GM08714 (cell line): ENCODE measurements around the gene RCL1.
"Not testable (repeated sequence)": the region's sequence is repeated elsewhere in the genome, so short reads cannot be mapped to it uniquely, and the experiment has no call there.

Source experiments
- H3K4me3 ChIP-seq: fragments of 200-500 bp; sonication (Bioruptor generic); 2 replicates; pipeline ENCODE4 v1.5.1; 2014; ENCODE audit warnings: mild to moderate bottlenecking, low read length, inconsistent platforms
- ZNF274 ChIP-seq: IDR thresholded peaks from 2 replicates; pipeline ENCODE4 v1.6.1; 2012; ENCODE audit warnings: mild to moderate bottlenecking, low read depth, low read length

The RCL1 gene, protein sequence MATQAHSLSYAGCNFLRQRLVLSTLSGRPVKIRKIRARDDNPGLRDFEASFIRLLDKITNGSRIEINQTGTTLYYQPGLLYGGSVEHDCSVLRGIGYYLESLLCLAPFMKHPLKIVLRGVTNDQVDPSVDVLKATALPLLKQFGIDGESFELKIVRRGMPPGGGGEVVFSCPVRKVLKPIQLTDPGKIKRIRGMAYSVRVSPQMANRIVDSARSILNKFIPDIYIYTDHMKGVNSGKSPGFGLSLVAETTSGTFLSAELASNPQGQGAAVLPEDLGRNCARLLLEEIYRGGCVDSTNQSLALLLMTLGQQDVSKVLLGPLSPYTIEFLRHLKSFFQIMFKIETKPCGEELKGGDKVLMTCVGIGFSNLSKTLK

DNA sequence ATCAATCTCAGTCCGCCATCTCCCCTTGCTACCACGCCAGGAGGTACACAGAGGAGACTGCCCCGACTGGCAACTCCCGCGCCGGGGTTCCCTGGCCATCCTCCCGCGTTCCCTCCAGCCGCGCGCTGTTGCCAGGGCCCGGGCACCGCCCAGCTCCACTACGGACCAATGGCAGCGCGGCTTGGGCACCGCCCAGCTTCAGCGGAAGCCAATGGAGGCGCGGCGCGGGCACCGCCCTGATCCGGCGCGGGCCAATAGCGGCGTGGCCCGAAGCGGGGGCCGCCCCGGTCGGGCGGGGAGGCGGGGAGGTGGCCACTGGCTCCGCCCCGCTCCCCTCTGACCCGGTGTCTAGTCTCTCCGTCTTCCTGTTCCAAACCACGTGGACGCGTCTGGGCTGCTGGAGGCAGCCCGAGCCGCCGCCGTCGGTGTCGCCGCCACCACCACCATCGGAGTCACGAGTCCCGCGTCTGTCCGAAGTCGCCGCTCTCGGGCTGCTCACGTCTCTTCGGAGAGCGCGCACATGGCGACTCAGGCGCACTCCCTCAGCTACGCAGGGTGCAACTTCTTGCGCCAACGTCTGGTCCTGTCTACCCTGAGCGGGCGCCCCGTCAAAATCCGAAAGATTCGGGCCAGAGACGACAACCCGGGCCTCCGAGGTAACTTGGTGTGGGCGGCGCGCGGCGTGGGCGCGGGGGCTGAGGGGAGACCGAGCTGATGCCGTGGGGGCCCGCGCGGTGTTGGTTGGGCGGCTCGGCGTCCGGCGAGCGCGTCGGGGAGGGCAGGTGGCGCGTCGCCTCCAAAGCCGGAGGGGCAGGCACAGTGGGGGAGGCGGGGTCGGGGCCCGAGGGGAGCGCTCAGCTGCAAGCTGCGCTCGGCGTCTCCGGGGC lies at the start of gene RCL1:
RCL1 (plus strand) TSS at position 373 of the 887 bp plus-strand sequence; CDS start at position 521, 148 bp downstream.
- H3K4me3 ChIP-seq, result peak within 1 kb of the TSS; percentile 88
- no peak for TF ChIP-seq ZNF274

- no peak overlapping the region for H3K4me3 ChIP-seq
- TF ChIP-seq ZNF274, result no peak
Measured at GRCh38 chr9:4743131-4743875, 49.4 kb upstream of the RCL1 start.

GRCh38 chr9:4746278-4747030 lies 46.3 kb upstream of the RCL1 start:
- H3K4me3 ChIP-seq, result no peak overlapping the region
- no peak for TF ChIP-seq ZNF274

GRCh38 chr9:4748612-4749011 lies 44.1 kb upstream of the RCL1 start:
- TF ChIP-seq ZNF274, result no peak
- no peak overlapping the region for H3K4me3 ChIP-seq

DNA sequence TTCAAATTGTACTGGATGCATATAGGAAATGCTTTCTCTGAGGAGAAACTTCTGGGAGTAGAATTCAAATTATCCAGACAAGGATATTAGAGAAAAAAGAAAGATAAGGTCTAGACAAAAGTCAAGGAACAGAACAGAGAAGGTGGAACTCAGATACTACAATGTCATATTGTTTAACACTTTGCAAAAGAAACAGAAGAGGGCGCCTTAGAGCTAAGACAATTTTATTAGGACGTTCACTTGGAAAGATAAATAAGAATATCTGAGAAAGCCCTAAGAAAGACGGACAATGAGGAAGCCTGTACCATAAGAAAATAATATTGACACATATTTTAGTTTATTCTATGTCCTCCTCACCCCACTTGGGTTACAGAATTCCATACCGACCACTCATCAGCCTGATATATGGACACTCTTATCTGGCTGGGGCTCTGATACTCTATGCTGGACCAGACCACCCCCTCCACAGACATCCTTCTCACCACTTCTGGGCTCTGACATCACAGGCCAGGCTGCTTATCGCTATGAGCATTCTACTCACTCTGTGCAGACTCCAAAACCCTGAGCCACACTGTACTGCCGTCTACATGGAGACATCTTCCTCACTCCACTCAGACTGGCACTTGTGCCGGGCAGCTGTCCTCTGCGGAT lies 42.6 kb upstream of the RCL1 start:
- H3K4me3 ChIP-seq, result no peak overlapping the region
- TF ChIP-seq ZNF274, result no peak

DNA sequence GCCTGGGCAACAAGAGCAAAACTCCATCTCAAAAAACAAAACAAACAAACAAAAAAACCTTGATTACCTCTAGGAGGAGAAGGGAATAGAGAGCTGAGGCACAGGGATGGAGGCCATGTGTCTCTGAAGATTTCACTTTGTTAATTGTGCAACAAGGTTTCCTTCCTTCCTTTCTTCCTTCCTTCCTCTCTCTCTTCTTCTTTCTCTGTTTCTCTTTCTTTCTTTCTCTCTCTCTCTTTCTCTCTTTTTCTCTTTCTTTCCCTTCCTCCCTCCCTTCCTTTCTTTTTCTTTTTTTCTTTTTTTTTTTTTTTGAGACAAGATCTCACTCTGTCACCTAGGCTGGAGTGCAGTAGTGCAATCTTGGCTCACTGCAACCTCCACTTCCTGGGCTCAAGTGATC lies 38.2 kb upstream of the RCL1 start:
- not testable (repeated sequence) for H3K4me3 ChIP-seq

DNA sequence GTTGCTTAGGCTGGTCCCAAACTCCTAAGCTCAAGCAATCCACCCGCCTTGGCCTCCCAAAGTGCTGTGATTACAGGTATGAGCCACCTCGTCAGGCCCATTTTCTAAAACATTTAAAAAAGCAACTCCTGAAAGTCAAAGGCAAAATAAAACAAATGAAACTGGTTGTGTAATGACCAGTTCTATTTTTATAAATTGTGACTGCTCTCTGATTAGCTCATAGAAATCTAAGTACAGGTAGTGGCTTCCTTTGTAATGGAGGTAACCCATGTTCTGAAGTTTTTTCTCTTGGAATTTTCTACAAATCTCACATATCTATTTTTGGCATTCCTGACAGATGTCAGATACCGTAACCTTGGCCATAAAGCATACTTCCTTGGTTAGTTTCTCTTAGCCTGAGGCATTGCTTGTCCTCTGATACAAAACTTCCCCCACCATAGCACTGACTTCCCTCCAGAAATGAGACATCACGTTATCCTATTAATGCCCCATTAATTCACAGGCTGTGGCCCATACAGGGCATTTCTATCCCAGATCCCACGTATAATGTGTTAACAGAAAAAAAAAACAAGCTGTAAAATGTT lies 37.6 kb upstream of the RCL1 start:
- TF ChIP-seq ZNF274, result no peak
- no peak overlapping the region for H3K4me3 ChIP-seq

DNA sequence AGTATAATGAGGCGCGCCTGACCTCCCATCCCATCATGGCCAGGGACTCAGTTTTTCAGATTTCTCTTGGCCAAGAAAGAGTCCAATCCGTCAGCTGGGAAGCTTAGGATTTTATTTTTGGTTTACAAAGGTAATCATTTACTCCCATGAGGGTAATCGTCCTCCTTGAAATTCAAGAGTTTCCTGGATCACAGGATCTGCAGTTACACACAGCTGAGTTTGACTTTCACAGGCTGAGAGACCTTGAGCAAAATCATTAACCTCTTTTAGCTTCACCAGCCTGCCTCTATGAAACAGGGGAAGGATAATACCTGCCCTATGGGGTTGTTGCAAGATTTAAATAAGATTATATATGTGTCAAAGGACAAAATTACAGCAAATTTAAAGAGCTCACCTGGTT lies 36.3 kb upstream of the RCL1 start:
- no peak for TF ChIP-seq ZNF274
- no peak overlapping the region for H3K4me3 ChIP-seq

- no peak for TF ChIP-seq ZNF274
- no peak overlapping the region for H3K4me3 ChIP-seq
Measured at GRCh38 chr9:4760122-4760521, 32.6 kb upstream of the RCL1 start.

GRCh38 chr9:4762108-4762885 lies 30.4 kb upstream of the RCL1 start:
- TF ChIP-seq ZNF274, result no peak
- H3K4me3 ChIP-seq, result peak overlapping the region; percentile 53; the same call in 1 of the 2 replicates

DNA sequence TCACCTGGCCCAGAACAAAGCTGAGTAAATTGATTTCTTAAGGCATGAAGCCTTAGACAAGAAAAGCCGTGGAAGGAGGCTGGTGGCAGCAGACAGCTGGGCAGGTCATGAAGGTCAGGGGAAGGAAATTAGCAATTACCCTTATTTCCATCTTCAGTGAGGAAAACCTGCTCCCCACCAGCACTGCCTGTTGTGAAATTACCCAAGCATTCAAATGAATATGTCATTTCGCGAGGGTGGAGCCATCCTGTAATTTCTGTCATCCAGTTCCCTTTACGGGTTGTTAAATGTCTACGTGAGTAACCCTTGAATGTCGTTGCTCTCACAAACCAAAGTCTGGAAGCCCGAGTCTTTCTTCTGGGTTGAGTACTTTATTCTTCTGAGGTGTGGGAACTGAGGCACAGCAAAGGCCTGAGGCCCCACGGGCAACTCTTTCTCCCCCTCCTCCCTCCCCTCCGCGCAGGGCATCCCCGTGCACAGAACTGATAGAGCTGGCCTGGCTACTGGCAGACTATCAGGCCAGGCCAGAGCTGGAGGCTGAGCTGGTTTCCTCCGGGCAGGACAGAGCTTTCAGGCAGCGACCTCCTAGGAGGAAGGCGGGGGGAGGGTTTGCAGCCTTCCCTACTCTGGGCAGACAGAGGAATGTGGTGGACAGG lies 29.7 kb upstream of the RCL1 start:
- no peak for TF ChIP-seq ZNF274
- H3K4me3 ChIP-seq, result peak overlapping the region; percentile 53; the same call in 1 of the 2 replicates

DNA sequence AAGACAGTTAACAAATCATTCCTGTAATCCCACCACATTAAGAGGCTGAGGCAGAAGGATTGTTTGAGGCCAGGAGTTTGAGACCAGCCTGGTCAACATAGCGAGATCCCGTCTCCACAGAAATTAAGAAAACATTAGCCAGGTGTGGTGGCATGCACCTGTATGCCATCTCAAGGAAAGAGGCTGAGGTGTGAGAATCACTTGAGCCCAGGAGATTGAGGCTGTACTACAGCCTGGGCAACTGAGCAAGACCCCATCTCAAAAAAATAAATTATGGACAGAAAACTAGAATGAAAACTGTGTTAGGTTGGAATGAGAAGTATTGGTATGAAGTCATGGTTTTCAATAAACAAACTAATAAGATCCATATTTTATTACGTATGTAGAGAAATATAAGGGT lies 28.7 kb upstream of the RCL1 start:
- no peak overlapping the region for H3K4me3 ChIP-seq
- TF ChIP-seq ZNF274, result no peak

DNA sequence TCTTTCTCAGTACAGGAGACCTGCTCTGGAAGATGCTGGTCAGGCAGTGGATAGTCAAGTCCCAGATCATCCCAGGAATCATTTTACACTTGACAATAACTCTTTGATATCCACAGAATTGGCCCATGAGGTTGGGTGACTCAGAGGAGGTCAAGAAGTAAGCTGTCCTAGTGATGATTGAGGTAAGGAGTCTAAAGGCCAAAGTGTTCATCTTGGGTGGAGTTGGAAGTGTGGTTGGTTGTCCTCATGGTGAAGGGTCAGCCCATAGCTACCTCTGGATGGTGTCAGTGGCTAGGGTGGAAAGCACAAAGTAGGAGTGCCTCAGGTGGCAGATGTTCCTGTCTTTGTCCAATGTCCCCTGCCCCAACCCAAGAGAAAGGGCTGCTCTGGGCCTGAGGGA lies 24.1 kb upstream of the RCL1 start:
- H3K4me3 ChIP-seq, result no peak overlapping the region
- TF ChIP-seq ZNF274, result no peak
